Neural cell (in vitro differentiated cells): Measurements from ENCODE around the gene SREK1. TPM values are rescaled to one million over a fixed set of nuclear protein-coding genes. Genes with fewer than 3 reads are reported as not detected.

Experiments used
- H2AFZ ChIP-seq: fragments of 200-600, 300-800 bp; sonication (generic), shearing (Covaris generic); 2 replicates; pipeline ENCODE4 v1.6.0; 2014; ENCODE audit warnings: low read depth, mild to moderate bottlenecking, antibody characterized with exemption, low read length, moderate library complexity
- H3F3A ChIP-seq: fragments of 200-600 bp; shearing (Covaris generic); 2 replicates; pipeline ENCODE4 v1.6.1; 2016; ENCODE audit warnings: mild to moderate bottlenecking, moderate library complexity, mixed read lengths, antibody characterized with exemption, low read length; ENCODE audit not compliant: insufficient read depth, poor library complexity, severe bottlenecking
- H3K27ac ChIP-seq: fragments of 200-600, 300-800 bp; sonication (generic), shearing (Covaris generic); 2 replicates; pipeline ENCODE4 v1.5.1; 2014; ENCODE audit warnings: mild to moderate bottlenecking, low read length, moderate library complexity
- H3K27me3 ChIP-seq: fragments of 300-800, 200-600 bp; sonication (generic), shearing (Covaris generic); 2 replicates; pipeline ENCODE4 v1.6.0; 2014; ENCODE audit warnings: mild to moderate bottlenecking, low read depth, low read length, moderate library complexity; ENCODE audit not compliant: insufficient read depth
- H3K36me3 ChIP-seq: fragments of 300-800, 200-600 bp; sonication (generic), shearing (Covaris generic); 2 replicates; pipeline ENCODE4 v1.5.1; 2014; ENCODE audit warnings: mild to moderate bottlenecking, antibody characterized with exemption, low read length, moderate library complexity; ENCODE audit not compliant: insufficient read depth
- H3K4me2 ChIP-seq: fragments of 300-800, 200-600 bp; sonication (generic), shearing (Covaris generic); 2 replicates; pipeline ENCODE4 v1.6.0; 2014; ENCODE audit warnings: mild to moderate bottlenecking, low read length
- H3K4me3 ChIP-seq: fragments of 300-800, 200-600 bp; sonication (generic), shearing (Covaris generic); 2 replicates; pipeline ENCODE4 v1.5.1; 2014; ENCODE audit warnings: mild to moderate bottlenecking, low read length, moderate library complexity
- H3K79me2 ChIP-seq: fragments of 200-600 bp; shearing (Covaris generic); replicated peaks from 2 replicates; pipeline ENCODE4 v1.6.0; 2014; ENCODE audit warnings: mild to moderate bottlenecking, low read length, moderate library complexity; ENCODE audit not compliant: insufficient read depth
- H3K9ac ChIP-seq: fragments of 300-800, 200-600 bp; sonication (generic), shearing (Covaris generic); 2 replicates; pipeline ENCODE4 v1.6.1; 2016; ENCODE audit warnings: mild to moderate bottlenecking, low read length, mixed read lengths
- H3K9me2 ChIP-seq: fragments of 200-600 bp; shearing (Covaris generic); 2 replicates; pipeline ENCODE4 v1.6.1; 2016; ENCODE audit warnings: mild to moderate bottlenecking, low read length, mixed read lengths; ENCODE audit not compliant: insufficient read depth
- H3K9me3 ChIP-seq: fragments of 200-600, 300-800 bp; sonication (generic), shearing (Covaris generic); 2 replicates; pipeline ENCODE4 v1.6.1; 2016; ENCODE audit warnings: mild to moderate bottlenecking, mixed run types, low read length, moderate library complexity, mixed read lengths
- H4K20me1 ChIP-seq: fragments of 200-600 bp; shearing (Covaris generic); 2 replicates; pipeline ENCODE4 v1.6.1; 2016; ENCODE audit warnings: mild to moderate bottlenecking, mixed run types; ENCODE audit not compliant: insufficient read depth
- EP300 ChIP-seq: fragments of 450-650 bp; conservative IDR thresholded peaks from 2 replicates; pipeline ENCODE4 v1.6.1; 2014; ENCODE audit warnings: antibody characterized with exemption, mild to moderate bottlenecking, moderate library complexity; ENCODE audit not compliant: poor library complexity, severe bottlenecking
- EZH2 ChIP-seq: fragments of 200-600, 300-800 bp; shearing (Covaris generic), sonication (generic); IDR thresholded peaks from 2 replicates; pipeline ENCODE4 v1.6.1; 2014; ENCODE audit warnings: antibody characterized with exemption, low read length, borderline replicate concordance, mild to moderate bottlenecking; ENCODE audit not compliant: insufficient read depth, poor library complexity, severe bottlenecking
- MXI1 ChIP-seq: fragments of 450-650 bp; conservative IDR thresholded peaks from 2 replicates; pipeline ENCODE4 v1.6.1; 2014; ENCODE audit warnings: antibody characterized with exemption, mild to moderate bottlenecking; ENCODE audit not compliant: poor library complexity, severe bottlenecking
- POLR2AphosphoS5 ChIP-seq: IDR thresholded peaks from 2 replicates; pipeline ENCODE4 v1.6.1; 2012
- RAD21 ChIP-seq: fragments of 450-650 bp; conservative IDR thresholded peaks from 2 replicates; pipeline ENCODE4 v1.6.1; 2014; ENCODE audit warnings: antibody characterized with exemption, mild to moderate bottlenecking, moderate library complexity
- TAF1 ChIP-seq: IDR thresholded peaks from 2 replicates; pipeline ENCODE4 v1.6.1; 2012; ENCODE audit warnings: low read depth
- polyA plus RNA-seq: library from polyadenylated mRNA; depleted of rRNA; stranded (reverse); fragments of >200 nt; gene quantifications from 2 replicates; pipeline ENCODE4 v1.2.3, GENCODE V29; 2014
- TF ChIP-seq, protein P1 (sequence below): IDR thresholded peaks from 2 replicates; pipeline ENCODE4 v1.6.1; 2012; ENCODE audit warnings: borderline replicate concordance
- TF ChIP-seq, protein P2 (sequence below): fragments of 450-650 bp; IDR thresholded peaks from 2 replicates; pipeline ENCODE4 v1.5.1; 2014; ENCODE audit warnings: antibody characterized with exemption, mild to moderate bottlenecking, moderate library complexity; ENCODE audit not compliant: poor library complexity, severe bottlenecking

The SREK1 gene
- polyA plus RNA-seq, 1 donor from 2014 or later = 73.6 TPM

DNA sequence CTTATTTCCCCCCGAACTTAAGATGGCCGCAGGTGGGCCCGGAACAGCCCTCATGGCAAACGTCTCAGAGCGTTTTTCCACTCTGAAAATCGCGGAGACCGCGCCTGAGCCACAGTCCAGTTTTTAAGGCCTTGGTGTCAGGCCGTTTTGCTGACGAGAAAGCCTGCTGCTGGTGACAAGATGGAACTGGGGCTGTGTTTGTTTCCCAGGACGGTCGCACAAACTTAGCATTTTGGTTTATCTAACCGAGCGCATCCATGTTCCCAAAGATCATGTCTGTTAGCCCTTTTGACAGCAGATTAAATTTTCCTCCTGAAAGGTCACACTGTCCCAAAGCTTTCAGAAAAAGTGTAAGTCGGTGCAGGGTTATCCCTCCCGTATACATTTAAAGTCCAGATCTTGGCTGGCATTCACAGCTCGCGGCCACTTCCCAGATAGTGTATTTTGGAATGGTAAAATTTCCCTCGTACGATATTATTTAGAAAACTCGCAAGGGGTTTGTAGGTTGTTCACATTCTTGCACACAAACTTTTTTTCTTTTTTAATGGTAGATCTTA lies 812 bp downstream of the SREK1 start:
- peaks cover 52% of the 10 kb centered on the region for H3K79me2 ChIP-seq
- TF ChIP-seq MXI1 = peak; percentile 87
- TF ChIP-seq, protein P1, sequence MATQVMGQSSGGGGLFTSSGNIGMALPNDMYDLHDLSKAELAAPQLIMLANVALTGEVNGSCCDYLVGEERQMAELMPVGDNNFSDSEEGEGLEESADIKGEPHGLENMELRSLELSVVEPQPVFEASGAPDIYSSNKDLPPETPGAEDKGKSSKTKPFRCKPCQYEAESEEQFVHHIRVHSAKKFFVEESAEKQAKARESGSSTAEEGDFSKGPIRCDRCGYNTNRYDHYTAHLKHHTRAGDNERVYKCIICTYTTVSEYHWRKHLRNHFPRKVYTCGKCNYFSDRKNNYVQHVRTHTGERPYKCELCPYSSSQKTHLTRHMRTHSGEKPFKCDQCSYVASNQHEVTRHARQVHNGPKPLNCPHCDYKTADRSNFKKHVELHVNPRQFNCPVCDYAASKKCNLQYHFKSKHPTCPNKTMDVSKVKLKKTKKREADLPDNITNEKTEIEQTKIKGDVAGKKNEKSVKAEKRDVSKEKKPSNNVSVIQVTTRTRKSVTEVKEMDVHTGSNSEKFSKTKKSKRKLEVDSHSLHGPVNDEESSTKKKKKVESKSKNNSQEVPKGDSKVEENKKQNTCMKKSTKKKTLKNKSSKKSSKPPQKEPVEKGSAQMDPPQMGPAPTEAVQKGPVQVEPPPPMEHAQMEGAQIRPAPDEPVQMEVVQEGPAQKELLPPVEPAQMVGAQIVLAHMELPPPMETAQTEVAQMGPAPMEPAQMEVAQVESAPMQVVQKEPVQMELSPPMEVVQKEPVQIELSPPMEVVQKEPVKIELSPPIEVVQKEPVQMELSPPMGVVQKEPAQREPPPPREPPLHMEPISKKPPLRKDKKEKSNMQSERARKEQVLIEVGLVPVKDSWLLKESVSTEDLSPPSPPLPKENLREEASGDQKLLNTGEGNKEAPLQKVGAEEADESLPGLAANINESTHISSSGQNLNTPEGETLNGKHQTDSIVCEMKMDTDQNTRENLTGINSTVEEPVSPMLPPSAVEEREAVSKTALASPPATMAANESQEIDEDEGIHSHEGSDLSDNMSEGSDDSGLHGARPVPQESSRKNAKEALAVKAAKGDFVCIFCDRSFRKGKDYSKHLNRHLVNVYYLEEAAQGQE = no peak
- TF ChIP-seq, protein P2, sequence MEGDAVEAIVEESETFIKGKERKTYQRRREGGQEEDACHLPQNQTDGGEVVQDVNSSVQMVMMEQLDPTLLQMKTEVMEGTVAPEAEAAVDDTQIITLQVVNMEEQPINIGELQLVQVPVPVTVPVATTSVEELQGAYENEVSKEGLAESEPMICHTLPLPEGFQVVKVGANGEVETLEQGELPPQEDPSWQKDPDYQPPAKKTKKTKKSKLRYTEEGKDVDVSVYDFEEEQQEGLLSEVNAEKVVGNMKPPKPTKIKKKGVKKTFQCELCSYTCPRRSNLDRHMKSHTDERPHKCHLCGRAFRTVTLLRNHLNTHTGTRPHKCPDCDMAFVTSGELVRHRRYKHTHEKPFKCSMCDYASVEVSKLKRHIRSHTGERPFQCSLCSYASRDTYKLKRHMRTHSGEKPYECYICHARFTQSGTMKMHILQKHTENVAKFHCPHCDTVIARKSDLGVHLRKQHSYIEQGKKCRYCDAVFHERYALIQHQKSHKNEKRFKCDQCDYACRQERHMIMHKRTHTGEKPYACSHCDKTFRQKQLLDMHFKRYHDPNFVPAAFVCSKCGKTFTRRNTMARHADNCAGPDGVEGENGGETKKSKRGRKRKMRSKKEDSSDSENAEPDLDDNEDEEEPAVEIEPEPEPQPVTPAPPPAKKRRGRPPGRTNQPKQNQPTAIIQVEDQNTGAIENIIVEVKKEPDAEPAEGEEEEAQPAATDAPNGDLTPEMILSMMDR = no peak
- TF ChIP-seq EP300 = no peak
- TF ChIP-seq POLR2AphosphoS5 = no peak

DNA sequence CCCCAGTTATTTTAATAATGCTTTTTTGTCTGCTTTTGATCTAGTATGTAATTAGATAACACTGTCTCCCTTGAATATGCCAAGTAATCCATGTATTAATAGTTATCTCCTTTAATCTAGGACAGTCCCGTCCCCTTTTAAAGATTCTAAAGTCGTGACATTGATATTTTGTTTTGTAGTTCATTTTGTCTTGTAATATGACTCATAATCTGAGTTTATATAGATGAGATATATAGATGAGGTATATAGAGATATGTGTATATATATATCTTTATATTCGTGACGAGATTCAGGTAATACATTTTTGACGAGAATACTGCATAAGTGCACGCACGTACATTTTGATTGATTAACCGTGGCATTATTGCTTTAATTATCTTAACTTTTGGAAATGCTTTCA lies 1.6 kb downstream of the SREK1 start:
- H3K36me3 ChIP-seq = no peaks in the 10 kb centered on the region
- H3K9me2 ChIP-seq = no peaks in the 10 kb centered on the region
- no peak overlapping the region for H3K27ac ChIP-seq
- TF ChIP-seq RAD21 = no peak
- no peak for TF ChIP-seq POLR2AphosphoS5
- TF ChIP-seq MXI1 = no peak
- no peak for TF ChIP-seq EZH2
- TF ChIP-seq TAF1 = no peak
- no peak for TF ChIP-seq EP300
- TF ChIP-seq, protein P2 = no peak
- no peak overlapping the region for H2AFZ ChIP-seq
- H3F3A ChIP-seq = peaks cover 8% of the 10 kb centered on the region
- peak overlapping the region; percentile 73 for H3K4me3 ChIP-seq
- peaks cover 60% of the 10 kb centered on the region for H3K79me2 ChIP-seq
- no peaks in the 10 kb centered on the region for H4K20me1 ChIP-seq
- no peaks in the 10 kb centered on the region for H3K9me3 ChIP-seq
- H3K4me2 ChIP-seq = peak overlapping the region; percentile 68
- peak overlapping the region; percentile 94 for H3K9ac ChIP-seq
- no peaks in the 10 kb centered on the region for H3K27me3 ChIP-seq

More for the DNA sequence above, 812 bp downstream of the SREK1 start:
- Histone ChIP-seq H3K36me3 (no peaks in the 10 kb centered on the region), H3K27me3 (no peaks in the 10 kb centered on the region), H2AFZ (peak overlapping the region; percentile 56), H4K20me1 (no peaks in the 10 kb centered on the region), H3K4me3 (peak overlapping the region; percentile 73), H3K27ac (peak overlapping the region; percentile 95), H3K9ac (peak overlapping the region; percentile 94), H3K9me3 (no peaks in the 10 kb centered on the region), H3K4me2 (peak overlapping the region; percentile 68), H3K9me2 (no peaks in the 10 kb centered on the region), H3F3A (peaks cover 8% of the 10 kb centered on the region)
